H1 (cell line): ENCODE results near the gene TMTC2. TPM values are rescaled to one million over a fixed set of nuclear protein-coding genes. Genes with fewer than 3 reads are reported as not detected.

Experiments
- CTCF ChIA-PET: fragments of 300-600 bp; sonication (Branson Sonifier 250); formaldehyde crosslinking; loops from one replicate; lab custom pipeline; 2021; ENCODE audit not compliant: partially characterized antibody; lab: Charles Lee
- POLR2A ChIA-PET: fragments of 300-600 bp; sonication (Branson Sonifier 250); formaldehyde crosslinking; loops from one replicate; lab custom pipeline; 2021; ENCODE audit warnings: inconsistent platforms; ENCODE audit not compliant: partially characterized antibody; lab: Charles Lee
- DNase-seq, 2 experiments: peaks; one replicate each; pipeline versions ENCODE4 v3.0.0 to v3.0.0-alpha.2; 2010 to 2022; ENCODE audit warnings: low spot score in 2 of 2, low read depth in 1 of 2, mixed read lengths in 1 of 2
- FAIRE-seq: peaks from 2 replicates; lab custom pipeline; 2011; peaks lifted over from hg19 to GRCh38; lab: Jason Lieb, UNC
- H2AFZ ChIP-seq: 2 replicates; pipeline ENCODE4 v1.8.1; 2012; ENCODE audit warnings: low read length, inconsistent platforms
- H2AK5ac ChIP-seq: 2 replicates; pipeline ENCODE4 v1.6.1; 2013; ENCODE audit warnings: low read depth, low read length
- H2BK120ac ChIP-seq: replicated peaks from 2 replicates; pipeline ENCODE3; 2013; ENCODE audit warnings: low read depth, low read length, inconsistent platforms
- H2BK12ac ChIP-seq: 2 replicates; pipeline ENCODE4 v1.6.1; 2013; ENCODE audit warnings: low read depth, low read length
- H2BK15ac ChIP-seq: 2 replicates; pipeline ENCODE4 v1.6.1; 2013; ENCODE audit warnings: low read length
- H2BK20ac ChIP-seq: 2 replicates; pipeline ENCODE4 v1.6.1; 2013; ENCODE audit warnings: low read length
- H2BK5ac ChIP-seq: 2 replicates; pipeline ENCODE4 v1.6.1; 2013; ENCODE audit warnings: low read depth, low read length
- H3K14ac ChIP-seq: 2 replicates; pipeline ENCODE4 v1.6.1; 2013; ENCODE audit warnings: inconsistent platforms; ENCODE audit not compliant: insufficient read length
- H3K18ac ChIP-seq: 2 replicates; pipeline ENCODE4 v1.6.1; 2013; ENCODE audit warnings: low read length; ENCODE audit errors: extremely low read depth
- H3K23ac ChIP-seq: 2 replicates; pipeline ENCODE4 v1.6.1; 2013; ENCODE audit warnings: inconsistent platforms; ENCODE audit not compliant: insufficient read length
- H3K23me2 ChIP-seq: 2 replicates; pipeline ENCODE4 v1.6.1; 2013; ENCODE audit warnings: low read depth, low read length
- H3K27ac ChIP-seq: 2 replicates; pipeline ENCODE4 v1.6.1; 2011; ENCODE audit warnings: low read depth, low read length, inconsistent platforms
- H3K27me3 ChIP-seq, 4 experiments: replicated peaks in 1 of 4; 1 replicate in 1 of 4; 2 replicates in 3 of 4; pipeline versions ENCODE4 v1.6.1 to v1.8.1; 2011 to 2013; ENCODE audit warnings: low read length in 3 of 4, mild to moderate bottlenecking in 3 of 4, inconsistent platforms in 2 of 4, mixed read lengths in 2 of 4, moderate library complexity in 1 of 4; ENCODE audit not compliant: control insufficient read depth in 3 of 4, insufficient read depth in 3 of 4; ENCODE audit errors: extremely low read depth in 1 of 4
- H3K36me3 ChIP-seq, 4 experiments: 2 replicates each; pipeline versions ENCODE4 v1.6.1 to v1.8.1; 2011 to 2013; ENCODE audit warnings: mild to moderate bottlenecking in 4 of 4, low read length in 3 of 4, moderate library complexity in 2 of 4, control low read depth in 1 of 4, inconsistent platforms in 1 of 4; ENCODE audit not compliant: insufficient read depth in 4 of 4, control insufficient read depth in 2 of 4
- H3K4ac ChIP-seq: replicated peaks from 2 replicates; pipeline ENCODE3; 2013; ENCODE audit warnings: low read length, low read depth, mixed read lengths, inconsistent platforms; ENCODE audit not compliant: insufficient read length
- H3K4me1 ChIP-seq, 4 experiments: replicated peaks in 1 of 4; 1 replicate in 1 of 4; 2 replicates in 3 of 4; pipeline versions ENCODE4 v1.6.1 to v1.8.1; 2011 to 2013; ENCODE audit warnings: low read length in 3 of 4, inconsistent platforms in 2 of 4, mixed read lengths in 1 of 4; ENCODE audit not compliant: insufficient read depth in 4 of 4, control insufficient read depth in 3 of 4
- H3K4me2 ChIP-seq, 2 experiments: 2 replicates each; pipeline versions ENCODE4 v1.6.1 to v1.8.1; 2011 to 2013; ENCODE audit warnings: low read depth in 2 of 2, low read length in 2 of 2, control low read depth in 1 of 2, inconsistent platforms in 1 of 2, mild to moderate bottlenecking in 1 of 2; ENCODE audit not compliant: insufficient read depth in 1 of 2
- H3K4me3 ChIP-seq, 4 experiments: fragments of 200-600, 300-600 bp in 1 of 4; sonication (generic), shearing (Covaris generic), sonication (Bioruptor Twin) in 1 of 4; 2 replicates each; pipeline versions ENCODE4 v1.5.1 to v1.8.1; 2011 to 2016; ENCODE audit warnings: low read length in 4 of 4, low read depth in 3 of 4, control low read depth in 2 of 4, inconsistent platforms in 2 of 4, mild to moderate bottlenecking in 2 of 4, mixed read lengths in 1 of 4, moderate library complexity in 1 of 4; ENCODE audit not compliant: insufficient read depth in 2 of 4; ENCODE audit errors: extremely low read depth in 1 of 4
- H3K56ac ChIP-seq: replicated peaks from 2 replicates; pipeline ENCODE3; 2013; ENCODE audit warnings: low read depth, mild to moderate bottlenecking, mixed read lengths, low read length, inconsistent platforms; ENCODE audit not compliant: insufficient read length
- H3K79me1 ChIP-seq: 2 replicates; pipeline ENCODE4 v1.6.1; 2013; ENCODE audit warnings: low read depth, low read length, control low read depth
- H3K79me2 ChIP-seq, 2 experiments: 2 replicates each; pipeline versions ENCODE4 v1.6.1 to v1.8.1; 2012 to 2013; ENCODE audit warnings: low read length in 2 of 2, mild to moderate bottlenecking in 2 of 2, inconsistent platforms in 1 of 2; ENCODE audit not compliant: insufficient read depth in 2 of 2, control insufficient read depth in 1 of 2
- H3K9ac ChIP-seq, 4 experiments: replicated peaks in 1 of 4; 1 replicate in 1 of 4; 2 replicates in 3 of 4; pipeline versions ENCODE4 v1.6.1 to v1.8.1; 2011 to 2013; ENCODE audit warnings: low read depth in 3 of 4, low read length in 3 of 4, control low read depth in 2 of 4, mild to moderate bottlenecking in 2 of 4, moderate library complexity in 2 of 4, inconsistent platforms in 1 of 4; ENCODE audit errors: extremely low read depth in 1 of 4
- H3K9me3 ChIP-seq, 2 experiments: 2 replicates each; pipeline versions ENCODE4 v1.6.1 to v1.8.1; 2012 to 2013; ENCODE audit warnings: mild to moderate bottlenecking in 2 of 2, moderate library complexity in 2 of 2, control low read depth in 1 of 2, inconsistent platforms in 1 of 2, low read depth in 1 of 2, low read length in 1 of 2, mixed read lengths in 1 of 2; ENCODE audit not compliant: insufficient read depth in 2 of 2
- H4K20me1 ChIP-seq, 2 experiments: replicated peaks in 1 of 2; 2 replicates each; pipeline versions ENCODE3 to v1.8.1; 2011 to 2013; ENCODE audit warnings: inconsistent platforms in 2 of 2, low read length in 2 of 2, mild to moderate bottlenecking in 1 of 2; ENCODE audit not compliant: insufficient read depth in 2 of 2, control insufficient read depth in 1 of 2
- H4K5ac ChIP-seq: 2 replicates; pipeline ENCODE4 v1.6.1; 2013; ENCODE audit warnings: low read length, low read depth, mixed read lengths, inconsistent platforms; ENCODE audit not compliant: insufficient read length
- H4K8ac ChIP-seq: 2 replicates; pipeline ENCODE4 v1.8.0; 2013; ENCODE audit warnings: mild to moderate bottlenecking, moderate library complexity, low read length, inconsistent platforms; ENCODE audit not compliant: insufficient read depth; ENCODE audit errors: extremely low read depth
- H4K91ac ChIP-seq: replicated peaks from 2 replicates; pipeline ENCODE3; 2013; ENCODE audit warnings: low read length, mixed read lengths, inconsistent platforms; ENCODE audit not compliant: insufficient read length
- ASH2L ChIP-seq: fragments of 200-600, 300-600 bp; sonication (generic); IDR thresholded peaks from one replicate; pipeline ENCODE4 v1.7.1; 2017; ENCODE audit warnings: low read length
- ATF3 ChIP-seq: IDR thresholded peaks from 2 replicates; pipeline ENCODE4 v1.6.1; 2011; ENCODE audit warnings: low read depth, mild to moderate bottlenecking, low read length; ENCODE audit not compliant: insufficient read depth
- CTCF ChIP-seq, 3 experiments: IDR thresholded peaks; 1 replicate in 2 of 3; 2 replicates in 1 of 3; pipeline versions ENCODE4 v1.5.1 to v1.6.1; 2011; ENCODE audit warnings: low read length in 3 of 3, mild to moderate bottlenecking in 3 of 3, inconsistent platforms in 2 of 3, low read depth in 1 of 3, moderate library complexity in 1 of 3; ENCODE audit not compliant: insufficient read depth in 1 of 3; ENCODE audit errors: control extremely low read depth in 1 of 3
- E2F6 ChIP-seq: IDR thresholded peaks from 2 replicates; pipeline ENCODE4 v1.6.1; 2012; ENCODE audit warnings: inconsistent platforms
- EGR1 ChIP-seq: IDR thresholded peaks from 2 replicates; pipeline ENCODE4 v1.6.1; 2011; ENCODE audit warnings: low read depth, low read length, borderline replicate concordance
- KDM5A ChIP-seq: fragments of 200-600 bp; IDR thresholded peaks from 2 replicates; pipeline ENCODE4 v1.7.1; 2012; ENCODE audit warnings: mild to moderate bottlenecking, low read length, inconsistent platforms, mixed read lengths
- POU5F1 ChIP-seq: IDR thresholded peaks from 2 replicates; pipeline ENCODE4 v1.6.1; 2011; ENCODE audit warnings: low read depth, mild to moderate bottlenecking, low read length, moderate library complexity
- RXRA ChIP-seq: IDR thresholded peaks from 2 replicates; pipeline ENCODE4 v1.6.1; 2011; ENCODE audit warnings: low read depth, mild to moderate bottlenecking, low read length, moderate library complexity; ENCODE audit not compliant: insufficient read depth
- TBP ChIP-seq: IDR thresholded peaks from 2 replicates; pipeline ENCODE4 v1.6.1; 2011; ENCODE audit warnings: low read depth, low read length, improper control_type of control experiment
- TCF12 ChIP-seq: IDR thresholded peaks from 2 replicates; pipeline ENCODE4 v1.6.1; 2011; ENCODE audit warnings: low read depth, mild to moderate bottlenecking, low read length
- TEAD4 ChIP-seq: IDR thresholded peaks from 2 replicates; pipeline ENCODE4 v1.6.1; 2012; ENCODE audit warnings: low read depth, low read length, inconsistent platforms, mixed read lengths
- WGBS, 2 experiments: shearing (Covaris generic) in 1 of 2; methylation state at CpG; one replicate each; pipeline versions ENCODE4 v1.1.6 to v1.1.7; 2013 to 2015; ENCODE audit warnings: low lambda C conversion rate in 2 of 2, mixed read lengths in 2 of 2, inconsistent platforms in 1 of 2, low coverage in 1 of 2, missing lambda C conversion rate in 1 of 2; ENCODE audit not compliant: insufficient replicate concordance in 2 of 2, insufficient coverage in 1 of 2, insufficient read length in 1 of 2; ENCODE audit errors: extremely low coverage in 1 of 2, missing lambda C conversion rate in 1 of 2; 5-methylcytosine and 5-hydroxymethylcytosine counted together
- polyA plus RNA-seq, 7 experiments: library from polyadenylated mRNA; depleted of rRNA in 3 of 7; stranded (reverse) in 5 of 7; unstranded in 2 of 7; fragments of >200 nt in 5 of 7; fragments of 200-250 nt in 2 of 7; gene quantifications; 1 replicate in 5 of 7; 2 replicates in 1 of 7; 4 replicates in 1 of 7; pipeline versions ENCODE4 v1.2.1 to v1.2.3, GENCODE V29; 2011 to 2013; ENCODE audit warnings: missing spikeins in 2 of 7, mixed read lengths in 2 of 7
- total RNA-seq: library from RNA; stranded (reverse); fragmentation: NEBNext Ultra II Directional; extraction: Animal tissue kit (Norgen Biotek cat#: 25700); gene quantifications from 2 replicates; pipeline ENCODE4 v1.2.1, GENCODE V29; 2021

The TMTC2 gene
- total and polyA plus RNA-seq, 2 of the 8 experiments (the other 6 are each of a cell fraction or from before 2014, with no cell fraction given): 2.3 to 3.9 TPM

GRCh38 chr12:82930301-82930700 lies 243.6 kb downstream of the TMTC2 start:
- Histone ChIP-seq H2BK5ac (no peak overlapping the region), H3K56ac (no peak overlapping the region), H2AK5ac (no peak overlapping the region), H3K36me3 (no peaks in the 10 kb centered on the region), H3K27me3 (no peaks in the 10 kb centered on the region), H3K23ac (no peak overlapping the region), H3K4me3 (no peak overlapping the region), H4K91ac (no peak overlapping the region), H3K9ac (no peak overlapping the region), H2BK15ac (no peak overlapping the region), H3K27ac (no peak overlapping the region), H3K23me2 (no peaks in the 10 kb centered on the region), H4K5ac (no peak overlapping the region), H2AFZ (no peak overlapping the region), H3K4me2 (no peak overlapping the region), H3K79me1 (no peaks in the 10 kb centered on the region), H3K18ac (no peak overlapping the region), H3K4me1 (peaks cover 0 to 4% (median 1%) of the 10 kb centered on the region in 4 experiments; a peak in 2 of 7 replicates), H2BK120ac (no peak overlapping the region), H3K9me3 (no peaks in the 10 kb centered on the region), H3K4ac (no peak overlapping the region), H4K8ac (no peak overlapping the region), H2BK20ac (no peak overlapping the region), H2BK12ac (no peak overlapping the region), H3K14ac (no peak overlapping the region), H3K79me2 (no peaks in the 10 kb centered on the region), H4K20me1 (no peaks in the 10 kb centered on the region)
- WGBS, 2 experiments: 94% methylated on average over 3 of the region's 3 CpGs; no CpG with 5 or more reads in 1 of the 2 experiments
- FAIRE-seq (no peak), DNase-seq (no peak)
- POLR2A ChIA-PET: no interaction called here
- CTCF ChIA-PET: interaction anchor here (1.9 kb wide), 1 partner anchor 29 kb away, joined by 5 read pairs; no protein-coding TSS in a partner anchor
- no peak for TF ChIP-seq CTCF (IDR thresholded peaks at IDR 0.05; ENCODE audit: control extremely low read depth in 1 of 3, insufficient read depth in 1 of 3, low read depth in 1 of 3, low read length in 3 of 3)
- TF ChIP-seq TBP: no peak
- no peak for TF ChIP-seq ASH2L
- no peak for TF ChIP-seq KDM5A
- no peak for TF ChIP-seq TCF12
- no peak for TF ChIP-seq E2F6
- TF ChIP-seq ATF3: no peak
- TF ChIP-seq RXRA: no peak
- no peak for TF ChIP-seq POU5F1
- TF ChIP-seq EGR1: no peak
- TF ChIP-seq TEAD4: no peak
